ENCODE data around the gene MED17. TPM values are rescaled to one million over a fixed set of nuclear protein-coding genes. Genes with fewer than 3 reads are reported as not detected.

The MED17 gene
- total RNA-seq, 2 experiments from 2014 or later, result 30.1 to 31.3 TPM

DNA sequence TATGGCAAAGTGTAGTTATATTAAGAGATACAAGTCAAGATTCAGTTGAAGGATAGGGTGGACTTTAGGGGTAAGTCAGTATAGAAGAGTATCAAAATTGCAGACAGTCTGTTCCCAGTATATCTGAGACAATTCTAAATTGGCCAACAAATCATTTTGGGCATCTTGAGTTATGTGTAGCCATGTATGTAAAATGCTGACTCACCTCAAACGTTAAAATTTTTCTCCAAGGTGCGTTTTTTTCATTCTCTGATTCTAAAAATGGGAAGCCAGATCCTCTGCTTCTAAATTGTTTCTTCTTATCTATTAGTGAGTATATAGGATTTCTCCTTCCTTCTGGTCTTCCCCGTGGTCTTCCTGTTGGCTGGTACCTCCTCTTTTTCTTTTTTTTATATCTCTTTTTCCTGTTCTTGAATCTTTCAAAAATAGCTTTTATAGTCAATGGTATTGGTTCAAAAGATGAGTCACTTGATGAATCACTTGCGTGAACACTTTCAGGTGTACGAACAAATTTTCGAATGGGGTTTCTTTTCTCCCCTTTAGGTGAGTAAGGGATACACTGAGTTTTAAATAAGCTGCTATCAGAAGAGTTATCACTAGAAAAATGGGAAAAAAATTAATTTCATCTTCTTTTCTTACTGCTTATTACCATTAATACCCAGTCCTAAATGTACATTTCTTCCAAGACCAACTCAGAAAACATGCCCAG, 46.0 kb upstream of the MED17 start:
- ChIA-PET CTCF (interaction anchor here (0.7 kb wide), 1 partner anchor 46 kb away, joined by 4 read pairs; the partner anchor contains the start of gene MED17), POLR2A (interaction anchor here (0.6 to 7.0 kb wide), 5 partner anchors 10 to 640 kb away, joined by 3 to 125 read pairs (median 25); partner anchors contain the start of genes CEP295 and MED17)
- no peaks in the 10 kb centered on the region for H3K9me3 Mint-ChIP-seq
- H3K36me3 Mint-ChIP-seq (ENCODE audit: low read depth), result peaks cover 80% of the 10 kb centered on the region
- H3K4me1 Mint-ChIP-seq (ENCODE audit: low read depth), result peaks cover 51% of the 10 kb centered on the region
- H3K27me3 Mint-ChIP-seq, result no peaks in the 10 kb centered on the region
- TF ChIP-seq, protein P1, sequence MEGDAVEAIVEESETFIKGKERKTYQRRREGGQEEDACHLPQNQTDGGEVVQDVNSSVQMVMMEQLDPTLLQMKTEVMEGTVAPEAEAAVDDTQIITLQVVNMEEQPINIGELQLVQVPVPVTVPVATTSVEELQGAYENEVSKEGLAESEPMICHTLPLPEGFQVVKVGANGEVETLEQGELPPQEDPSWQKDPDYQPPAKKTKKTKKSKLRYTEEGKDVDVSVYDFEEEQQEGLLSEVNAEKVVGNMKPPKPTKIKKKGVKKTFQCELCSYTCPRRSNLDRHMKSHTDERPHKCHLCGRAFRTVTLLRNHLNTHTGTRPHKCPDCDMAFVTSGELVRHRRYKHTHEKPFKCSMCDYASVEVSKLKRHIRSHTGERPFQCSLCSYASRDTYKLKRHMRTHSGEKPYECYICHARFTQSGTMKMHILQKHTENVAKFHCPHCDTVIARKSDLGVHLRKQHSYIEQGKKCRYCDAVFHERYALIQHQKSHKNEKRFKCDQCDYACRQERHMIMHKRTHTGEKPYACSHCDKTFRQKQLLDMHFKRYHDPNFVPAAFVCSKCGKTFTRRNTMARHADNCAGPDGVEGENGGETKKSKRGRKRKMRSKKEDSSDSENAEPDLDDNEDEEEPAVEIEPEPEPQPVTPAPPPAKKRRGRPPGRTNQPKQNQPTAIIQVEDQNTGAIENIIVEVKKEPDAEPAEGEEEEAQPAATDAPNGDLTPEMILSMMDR (IDR thresholded peaks at IDR 0.05), result no peak
- intact Hi-C loops (cut with micrococcal nuclease), result loop anchor here (2.0 kb wide), 1 partner anchor 47 kb away; the partner anchor contains the start of gene MED17
- peak; percentile 15 for ATAC-seq
- no peak for DNase-seq
- peak overlapping the region; percentile 98 for H3K4me3 Mint-ChIP-seq
- peak overlapping the region; percentile 100 for H3K27ac Mint-ChIP-seq

DNA sequence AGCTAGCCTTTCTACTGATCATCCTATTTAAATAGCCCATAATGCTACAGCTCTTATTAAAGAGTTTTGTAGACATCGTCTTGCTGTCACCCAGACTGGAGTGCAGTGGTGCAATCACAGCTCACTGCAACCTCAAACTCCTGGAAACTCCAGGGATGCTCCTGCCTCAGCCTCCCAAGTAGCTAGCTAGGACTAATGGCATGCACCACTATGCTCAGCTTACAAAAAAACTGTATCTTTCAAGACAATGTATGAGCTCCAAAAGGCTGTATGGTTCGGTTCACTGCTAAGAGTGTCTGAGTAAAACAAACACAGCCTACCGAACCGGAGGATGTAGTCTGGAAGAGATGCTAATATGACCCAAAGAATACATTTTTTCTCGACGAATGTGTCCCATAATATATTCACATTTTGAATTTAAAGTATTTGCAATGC, 45.4 kb upstream of the MED17 start:
- intact Hi-C loops (cut with micrococcal nuclease), result loop anchor here (2.0 kb wide), 1 partner anchor 46 kb away; the partner anchor contains the start of gene MED17

DNA sequence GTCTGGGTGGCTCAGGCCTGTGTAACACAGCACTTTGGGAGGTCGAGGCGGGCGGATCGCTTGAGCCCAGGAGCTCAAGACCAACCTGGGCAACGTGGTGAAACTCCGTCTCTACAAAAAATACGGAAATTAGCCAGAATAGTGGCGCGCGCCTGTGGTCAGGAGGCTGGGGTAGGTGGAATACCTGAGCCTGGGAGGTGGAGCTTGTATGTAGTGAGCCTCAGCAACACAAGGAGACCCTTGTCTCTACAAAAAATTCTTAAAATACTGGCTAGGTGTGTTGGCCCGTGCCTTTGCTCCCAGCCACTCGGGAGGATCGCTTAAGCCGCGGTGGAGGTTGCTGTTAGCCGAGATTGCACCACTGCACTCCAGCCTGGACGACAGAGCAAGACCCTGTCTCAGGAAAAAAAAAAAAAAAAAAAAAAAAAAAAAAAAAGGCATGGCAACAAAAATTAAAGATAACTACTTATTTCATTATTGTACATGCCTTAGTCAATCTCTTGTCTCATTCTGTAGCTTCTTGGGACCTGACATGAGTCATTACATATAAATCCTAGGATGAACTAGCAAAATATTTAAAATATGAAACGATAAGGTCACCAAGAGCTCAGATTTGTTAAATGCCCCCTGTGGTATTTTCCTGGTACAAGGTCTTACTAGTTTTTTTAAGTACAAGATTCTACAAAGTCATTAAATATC, 43.9 kb upstream of the MED17 start:
- CTCF ChIA-PET, result no interaction called here
- intact Hi-C loops (cut with micrococcal nuclease), result loop anchor here (10.0 kb wide), 1 partner anchor 385 kb away; the partner anchor contains the start of gene PANX1
- Mint-ChIP-seq H3K9me3 (no peaks in the 10 kb centered on the region), H3K27ac (peak overlapping the region; percentile 100), H3K4me1 (ENCODE audit: low read depth) (peaks cover 48% of the 10 kb centered on the region), H3K27me3 (no peaks in the 10 kb centered on the region), H3K4me3 (peak overlapping the region; percentile 98), H3K36me3 (ENCODE audit: low read depth) (peaks cover 65% of the 10 kb centered on the region)
- ATAC-seq (peak; percentile 5), DNase-seq (peak; percentile 70)
- TF ChIP-seq, protein P1 (IDR thresholded peaks at IDR 0.05), result no peak
- POLR2A ChIA-PET, result interaction anchor here (0.7 to 7.0 kb wide), 18 partner anchors 12 to 1328 kb away, joined by 3 to 125 read pairs (median 6); partner anchors contain the start of genes ANKRD49, CEP295, MED17 and MRE11

More for the DNA sequence above, 45.4 kb upstream of the MED17 start:
- DNase-seq (no peak), ATAC-seq (no peak)
- peaks cover 77% of the 10 kb centered on the region for H3K36me3 Mint-ChIP-seq (ENCODE audit: low read depth)
- H3K27me3 Mint-ChIP-seq, result no peaks in the 10 kb centered on the region
- no peaks in the 10 kb centered on the region for H3K9me3 Mint-ChIP-seq
- peak overlapping the region; percentile 100 for H3K27ac Mint-ChIP-seq
- ChIA-PET CTCF (interaction anchor here (1.1 kb wide), 1 partner anchor 45 kb away, joined by 5 read pairs; the partner anchor contains the start of gene MED17), POLR2A (interaction anchor here (0.6 to 7.0 kb wide), 4 partner anchors 11 to 640 kb away, joined by 3 to 125 read pairs (median 67); partner anchors contain the start of genes CEP295 and MED17)
- H3K4me1 Mint-ChIP-seq (ENCODE audit: low read depth), result peaks cover 49% of the 10 kb centered on the region
- peak overlapping the region; percentile 98 for H3K4me3 Mint-ChIP-seq
- TF ChIP-seq, protein P1 (IDR thresholded peaks at IDR 0.05), result no peak

DNA sequence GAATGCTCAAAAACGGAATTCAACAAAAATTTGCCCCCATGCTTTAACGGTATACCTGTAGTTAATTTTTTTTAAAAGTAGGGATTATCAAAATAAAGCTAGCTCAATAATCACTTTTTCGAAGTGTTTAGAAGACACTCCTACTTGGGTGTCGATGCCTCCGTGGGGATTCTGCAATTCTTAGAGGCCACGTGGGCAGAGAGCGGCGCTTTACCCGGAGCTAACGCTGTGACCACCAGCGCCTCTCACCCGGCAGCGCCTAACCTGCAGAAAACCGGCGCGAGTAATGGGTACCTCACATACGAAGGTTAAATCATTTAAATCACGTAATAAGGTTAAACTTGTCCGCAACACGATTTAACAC, 43.4 kb upstream of the MED17 start:
- Mint-ChIP-seq H3K4me1 (ENCODE audit: low read depth) (peaks cover 45% of the 10 kb centered on the region), H3K36me3 (ENCODE audit: low read depth) (peaks cover 60% of the 10 kb centered on the region), H3K4me3 (peak overlapping the region; percentile 98)

More for the DNA sequence above, 43.4 kb upstream of the MED17 start:
- ChIA-PET POLR2A (interaction anchor here (0.7 to 7.0 kb wide), 20 partner anchors 13 to 1327 kb away, joined by 3 to 125 read pairs (median 6); partner anchors contain the start of genes ANKRD49, CEP295, MED17 and MRE11), CTCF (interaction anchor here (1.1 kb wide), 1 partner anchor 43 kb away, joined by 5 read pairs; the partner anchor contains the start of gene MED17)
- TF ChIP-seq, protein P1 (IDR thresholded peaks at IDR 0.05), result no peak
- Mint-ChIP-seq H3K27ac (peak overlapping the region; percentile 100), H3K27me3 (no peaks in the 10 kb centered on the region), H3K9me3 (no peaks in the 10 kb centered on the region)
- ATAC-seq (peak; percentile 37), DNase-seq (peak; percentile 74)
- intact Hi-C loops (cut with micrococcal nuclease), result loop anchor here (10.0 kb wide), 1 partner anchor 384 kb away; the partner anchor contains the start of gene PANX1

Measured in activated CD8-positive, alpha-beta T cell treated with anti-CD3 and anti-CD28 coated beads for 36 hours (primary cell).